ENCODE measurements around the gene ST6GALNAC1. TPM values are rescaled to one million over a fixed set of nuclear protein-coding genes. Genes with fewer than 3 reads are reported as not detected.

The ST6GALNAC1 gene
- total and polyA plus RNA-seq, 2 donors (not counting 3 experiments of a cell fraction or from before 2014, with no cell fraction given), result 0.19 to 0.55 TPM

DNA sequence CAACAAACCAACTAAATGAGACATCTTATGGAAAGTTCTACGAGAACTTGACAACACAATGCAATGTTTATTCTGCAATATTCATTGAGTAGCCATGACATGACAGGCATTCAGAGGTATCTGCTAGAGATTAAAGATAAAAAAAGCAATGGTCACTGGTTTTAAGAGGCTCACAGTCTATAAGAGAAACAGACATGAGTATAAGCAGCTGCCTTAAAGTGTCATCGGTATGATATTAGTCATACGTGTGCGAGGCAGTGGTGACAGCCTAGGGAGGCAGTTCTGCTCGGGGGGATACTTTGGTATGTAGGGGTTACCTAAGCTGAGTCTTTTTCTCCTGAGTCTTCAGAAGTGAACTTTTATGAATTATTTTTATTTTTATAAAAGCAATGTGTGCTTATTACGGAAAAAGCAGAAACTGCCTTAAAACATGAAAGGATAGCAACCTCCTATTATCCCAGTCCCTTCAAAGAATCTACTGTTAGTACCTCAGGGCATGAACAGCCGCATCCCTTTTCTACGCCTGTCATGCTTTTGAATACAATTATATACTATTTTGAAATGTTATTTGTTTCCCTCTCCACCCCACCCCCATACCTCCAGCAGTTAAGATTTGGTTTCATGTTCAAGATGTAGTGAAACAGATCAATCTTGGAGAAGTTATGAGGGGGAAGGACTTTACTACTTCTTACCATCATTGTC is 7.7 kb downstream of the ST6GALNAC1 start:
- H3K36me3 ChIP-seq (ENCODE audit: control insufficient read depth in 2 of 2, extremely low read depth in 1 of 2, insufficient read depth in 2 of 2, low read length in 2 of 2), result no peaks in the 10 kb centered on the region
- no peak overlapping the region for H3K4me2 ChIP-seq (ENCODE audit: insufficient read depth, low read length)
- TF ChIP-seq EZH2 (IDR thresholded peaks at IDR 0.05; ENCODE audit: borderline replicate concordance, low read depth, low read length, severe bottlenecking) (no peak), MYC (IDR thresholded peaks at IDR 0.05; ENCODE audit: low read depth, low read length) (no peak), MAX (IDR thresholded peaks at IDR 0.05; ENCODE audit: insufficient read depth, insufficient read length) (no peak), POLR2AphosphoS5 (IDR thresholded peaks at IDR 0.05; ENCODE audit: insufficient read depth, low read depth, low read length) (no peak), GATA2 (IDR thresholded peaks at IDR 0.05; ENCODE audit: insufficient read depth, insufficient read length, low read depth, low read length) (no peak), JUN (IDR thresholded peaks at IDR 0.05; ENCODE audit: borderline replicate concordance, insufficient read depth, insufficient read length, low read depth) (no peak), FOS (IDR thresholded peaks at IDR 0.05; ENCODE audit: borderline replicate concordance, insufficient read depth, low read length) (no peak), POLR2A (IDR thresholded peaks at IDR 0.05; ENCODE audit: low read depth, low read length) (no peak)
- TF ChIP-seq, protein P1, sequence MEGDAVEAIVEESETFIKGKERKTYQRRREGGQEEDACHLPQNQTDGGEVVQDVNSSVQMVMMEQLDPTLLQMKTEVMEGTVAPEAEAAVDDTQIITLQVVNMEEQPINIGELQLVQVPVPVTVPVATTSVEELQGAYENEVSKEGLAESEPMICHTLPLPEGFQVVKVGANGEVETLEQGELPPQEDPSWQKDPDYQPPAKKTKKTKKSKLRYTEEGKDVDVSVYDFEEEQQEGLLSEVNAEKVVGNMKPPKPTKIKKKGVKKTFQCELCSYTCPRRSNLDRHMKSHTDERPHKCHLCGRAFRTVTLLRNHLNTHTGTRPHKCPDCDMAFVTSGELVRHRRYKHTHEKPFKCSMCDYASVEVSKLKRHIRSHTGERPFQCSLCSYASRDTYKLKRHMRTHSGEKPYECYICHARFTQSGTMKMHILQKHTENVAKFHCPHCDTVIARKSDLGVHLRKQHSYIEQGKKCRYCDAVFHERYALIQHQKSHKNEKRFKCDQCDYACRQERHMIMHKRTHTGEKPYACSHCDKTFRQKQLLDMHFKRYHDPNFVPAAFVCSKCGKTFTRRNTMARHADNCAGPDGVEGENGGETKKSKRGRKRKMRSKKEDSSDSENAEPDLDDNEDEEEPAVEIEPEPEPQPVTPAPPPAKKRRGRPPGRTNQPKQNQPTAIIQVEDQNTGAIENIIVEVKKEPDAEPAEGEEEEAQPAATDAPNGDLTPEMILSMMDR (IDR thresholded peaks at IDR 0.05; ENCODE audit: extremely low read depth in 1 of 2, insufficient read depth in 1 of 2, low read depth in 1 of 2, low read length in 2 of 2), result no peak
- H3K4me3 ChIP-seq (replicated peaks in 1 of 3; ENCODE audit: insufficient read depth in 1 of 3, low read depth in 1 of 3, low read length in 3 of 3), result no peak overlapping the region
- H3K27ac ChIP-seq (ENCODE audit: insufficient read depth, low read depth, low read length), result no peak overlapping the region
- no TSS peak for BruUV-seq (replicated peaks)
- H3K79me2 ChIP-seq (ENCODE audit: control insufficient read depth, insufficient read depth, low read length), result no peaks in the 10 kb centered on the region
- H3K4me1 ChIP-seq (ENCODE audit: control insufficient read depth, extremely low read depth, insufficient read depth, low read length), result no peaks in the 10 kb centered on the region
- H2AFZ ChIP-seq (ENCODE audit: low read depth, low read length), result no peak overlapping the region
- no peaks in the 10 kb centered on the region for H3K9me1 ChIP-seq (replicated peaks; ENCODE audit: control insufficient read depth, extremely low read depth, insufficient read depth, low read length)
- intact Hi-C loops (cut with micrococcal nuclease) (no loop called here), dilution Hi-C loops (cut with MboI; ENCODE audit: extremely low pct_ligation_motif_present, low sequenced_read_pairs) (no loop called here)
- peaks cover 0 to 2% of the 10 kb centered on the region in 2 experiments for H3K27me3 ChIP-seq (ENCODE audit: control insufficient read depth in 2 of 2, insufficient read depth in 2 of 2, low read length in 2 of 2)
- H4K20me1 ChIP-seq (replicated peaks; ENCODE audit: control insufficient read depth, extremely low read depth, insufficient read depth, low read length), result no peaks in the 10 kb centered on the region
- ChIA-PET POLR2A (no interaction called here), CTCF (interaction anchor here (5.2 kb wide), 1 partner anchor 12 kb away, joined by 30 read pairs; no protein-coding TSS in a partner anchor)
- DNase-seq (ENCODE audit: low read depth, low spot score) (no peak), FAIRE-seq (no peak)
- no peaks in the 10 kb centered on the region for H3K9me3 ChIP-seq (replicated peaks; ENCODE audit: control insufficient read depth, insufficient read depth, low read length)
- no peak overlapping the region for H3K9ac ChIP-seq (replicated peaks; ENCODE audit: extremely low read depth, insufficient read depth, low read length)

Measured in endothelial cell of umbilical vein (primary cell).